Frontal cortex (tissue), 1 donor: ENCODE measurements around the gene PRR14. TPM values are rescaled to one million over a fixed set of nuclear protein-coding genes. Genes with fewer than 3 reads are reported as not detected.

ENCODE experiments used
- small RNA-seq: library from RNA; depleted of rRNA; stranded (forward); fragments of <200 nt; gene quantifications from one replicate; pipeline ENCODE3, GENCODE V24; 2014
- total RNA-seq: library from RNA; depleted of rRNA; stranded (reverse); fragments of >200 nt; gene quantifications from one replicate; pipeline ENCODE4 v1.2.3, GENCODE V29; 2014

Gene PRR14
- total RNA-seq, 1 donor from 2014 or later: 7.3 TPM

Small RNA genes within 50 kb of the gene (small RNA-seq; reads per million reads assigned to genes)
- not detected for gene AC093249.1
- gene RNU6-1043P: not detected
- gene RNU6-416P: not detected

Other genes starting within 250 kb of the PRR14 start
- 9.0 TPM for gene ZNF771, start 243.4 kb upstream of the PRR14 start, total RNA-seq
- 28.9 TPM for gene DCTPP1, start 220.9 kb upstream of the PRR14 start, total RNA-seq
- gene SEPHS2, start 205.1 kb upstream of the PRR14 start, total RNA-seq: 12.6 TPM
- gene ITGAL, start 178.2 kb upstream of the PRR14 start, total RNA-seq: 0.82 TPM
- gene ZNF768, start 124.4 kb upstream of the PRR14 start, total RNA-seq: 25.7 TPM
- gene ZNF747, start 116.1 kb upstream of the PRR14 start, total RNA-seq: 15.1 TPM
- gene ZNF764, start 92.6 kb upstream of the PRR14 start, total RNA-seq: 6.1 TPM
- gene ZNF688, start 79.2 kb upstream of the PRR14 start, total RNA-seq: 7.3 TPM
- gene ZNF785, start 65.3 kb upstream of the PRR14 start, total RNA-seq: 18.3 TPM
- 9.0 TPM for gene ZNF689, start 40.6 kb upstream of the PRR14 start, total RNA-seq
- gene FBRS, start 7.5 kb downstream of the PRR14 start, total RNA-seq: 8.2 TPM
- 14.3 TPM for gene SRCAP, start 48.2 kb downstream of the PRR14 start, total RNA-seq
- gene PHKG2, start 97.5 kb downstream of the PRR14 start, total RNA-seq: 8.6 TPM
- gene CFAP119, start 111.1 kb downstream of the PRR14 start, total RNA-seq: 3.3 TPM
- gene RNF40, start 111.4 kb downstream of the PRR14 start, total RNA-seq: 90.1 TPM
- gene ZNF629, start 136.2 kb downstream of the PRR14 start, total RNA-seq: 11.4 TPM
- 41.6 TPM for gene BCL7C, start 243.1 kb downstream of the PRR14 start, total RNA-seq
- 0.41 TPM for gene CTF1, start 245.7 kb downstream of the PRR14 start, total RNA-seq